SK-N-SH treated with all-trans-retinoic acid at 6 μM for 48 hours (cell line): ENCODE measurements around the gene REN.

Experiments
- CREB5 ChIP-seq: fragments of 250-450 bp; sonication (Bioruptor Pico); IDR thresholded peaks from 2 replicates; pipeline ENCODE4 v1.5.1; 2020; ENCODE audit warnings: low read depth, mild to moderate bottlenecking, moderate library complexity
- CSDC2 ChIP-seq: fragments of 250-450 bp; sonication (Bioruptor Pico); IDR thresholded peaks from 2 replicates; pipeline ENCODE4 v1.5.0; 2020; ENCODE audit warnings: mild to moderate bottlenecking, moderate library complexity
- ESRRG ChIP-seq: fragments of 250-450 bp; sonication (Bioruptor Pico); IDR thresholded peaks from 2 replicates; pipeline ENCODE4 v1.6.1; 2021; ENCODE audit warnings: mild to moderate bottlenecking
- GLIS3 ChIP-seq: fragments of 250-450 bp; sonication (Bioruptor Pico); IDR thresholded peaks from 2 replicates; pipeline ENCODE4 v1.5.0; 2020; ENCODE audit warnings: mild to moderate bottlenecking, moderate library complexity
- ISL1 ChIP-seq: fragments of 250-450 bp; sonication (Bioruptor Pico); IDR thresholded peaks from 2 replicates; pipeline ENCODE4 v2.1.2; 2022; ENCODE audit warnings: mild to moderate bottlenecking, moderate library complexity
- RARB ChIP-seq: fragments of 250-450 bp; sonication (Bioruptor Pico); IDR thresholded peaks from 2 replicates; pipeline ENCODE4 v1.8.0; 2021; ENCODE audit warnings: mild to moderate bottlenecking, moderate library complexity
- SNAI2 ChIP-seq: fragments of 250-450 bp; sonication (Bioruptor Pico); IDR thresholded peaks from 2 replicates; pipeline ENCODE4 v1.5.0; 2020; ENCODE audit warnings: mild to moderate bottlenecking, moderate library complexity
- TOX ChIP-seq: fragments of 250-450 bp; sonication (Bioruptor Pico); IDR thresholded peaks from 2 replicates; pipeline ENCODE4 v1.8.0; 2021; ENCODE audit warnings: mild to moderate bottlenecking, moderate library complexity, borderline replicate concordance
- ZC3H10 ChIP-seq: fragments of 250-450 bp; sonication (Bioruptor Pico); IDR thresholded peaks from 2 replicates; pipeline ENCODE4 v1.5.1; 2021; ENCODE audit warnings: mild to moderate bottlenecking, moderate library complexity
- ZFP30 ChIP-seq: fragments of 450-650 bp; formaldehyde crosslinking; IDR thresholded peaks from 2 replicates; pipeline ENCODE4 v1.5.0; 2022; ENCODE audit warnings: mild to moderate bottlenecking, moderate library complexity
- ZNF70 ChIP-seq: fragments of 450-650 bp; formaldehyde crosslinking; IDR thresholded peaks from 2 replicates; pipeline ENCODE4 v1.5.0; 2020; ENCODE audit warnings: mild to moderate bottlenecking, moderate library complexity
- TF ChIP-seq, protein P1 (sequence below): fragments of 250-450 bp; sonication (Bioruptor Pico); IDR thresholded peaks from 2 replicates; pipeline ENCODE4 v1.8.0; 2020; ENCODE audit warnings: mild to moderate bottlenecking, moderate library complexity, borderline replicate concordance
- TF ChIP-seq, protein P2 (sequence below): fragments of 250-450 bp; sonication (Bioruptor Pico); IDR thresholded peaks from 2 replicates; pipeline ENCODE4 v1.8.0; 2021; ENCODE audit warnings: low read depth, mild to moderate bottlenecking, moderate library complexity, borderline replicate concordance

- TF ChIP-seq SNAI2 (CRISPR knock-in tag): no peak
- TF ChIP-seq, protein P1, sequence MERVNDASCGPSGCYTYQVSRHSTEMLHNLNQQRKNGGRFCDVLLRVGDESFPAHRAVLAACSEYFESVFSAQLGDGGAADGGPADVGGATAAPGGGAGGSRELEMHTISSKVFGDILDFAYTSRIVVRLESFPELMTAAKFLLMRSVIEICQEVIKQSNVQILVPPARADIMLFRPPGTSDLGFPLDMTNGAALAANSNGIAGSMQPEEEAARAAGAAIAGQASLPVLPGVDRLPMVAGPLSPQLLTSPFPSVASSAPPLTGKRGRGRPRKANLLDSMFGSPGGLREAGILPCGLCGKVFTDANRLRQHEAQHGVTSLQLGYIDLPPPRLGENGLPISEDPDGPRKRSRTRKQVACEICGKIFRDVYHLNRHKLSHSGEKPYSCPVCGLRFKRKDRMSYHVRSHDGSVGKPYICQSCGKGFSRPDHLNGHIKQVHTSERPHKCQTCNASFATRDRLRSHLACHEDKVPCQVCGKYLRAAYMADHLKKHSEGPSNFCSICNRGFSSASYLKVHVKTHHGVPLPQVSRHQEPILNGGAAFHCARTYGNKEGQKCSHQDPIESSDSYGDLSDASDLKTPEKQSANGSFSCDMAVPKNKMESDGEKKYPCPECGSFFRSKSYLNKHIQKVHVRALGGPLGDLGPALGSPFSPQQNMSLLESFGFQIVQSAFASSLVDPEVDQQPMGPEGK (CRISPR knock-in tag): no peak
- TF ChIP-seq, protein P2, sequence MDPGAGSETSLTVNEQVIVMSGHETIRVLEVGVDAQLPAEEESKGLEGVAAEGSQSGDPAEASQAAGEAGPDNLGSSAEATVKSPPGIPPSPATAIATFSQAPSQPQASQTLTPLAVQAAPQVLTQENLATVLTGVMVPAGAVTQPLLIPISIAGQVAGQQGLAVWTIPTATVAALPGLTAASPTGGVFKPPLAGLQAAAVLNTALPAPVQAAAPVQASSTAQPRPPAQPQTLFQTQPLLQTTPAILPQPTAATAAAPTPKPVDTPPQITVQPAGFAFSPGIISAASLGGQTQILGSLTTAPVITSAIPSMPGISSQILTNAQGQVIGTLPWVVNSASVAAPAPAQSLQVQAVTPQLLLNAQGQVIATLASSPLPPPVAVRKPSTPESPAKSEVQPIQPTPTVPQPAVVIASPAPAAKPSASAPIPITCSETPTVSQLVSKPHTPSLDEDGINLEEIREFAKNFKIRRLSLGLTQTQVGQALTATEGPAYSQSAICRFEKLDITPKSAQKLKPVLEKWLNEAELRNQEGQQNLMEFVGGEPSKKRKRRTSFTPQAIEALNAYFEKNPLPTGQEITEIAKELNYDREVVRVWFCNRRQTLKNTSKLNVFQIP (CRISPR knock-in tag): no peak
- no peak for TF ChIP-seq ZFP30 (CRISPR knock-in tag)
- TF ChIP-seq CREB5 (CRISPR knock-in tag): no peak
- TF ChIP-seq RARB: no peak
- TF ChIP-seq ZC3H10: no peak
- no peak for TF ChIP-seq CSDC2 (CRISPR knock-in tag)
- no peak for TF ChIP-seq TOX (CRISPR knock-in tag)
- no peak for TF ChIP-seq ZNF70
- TF ChIP-seq ESRRG (CRISPR knock-in tag): no peak
- no peak for TF ChIP-seq GLIS3 (CRISPR knock-in tag)
- TF ChIP-seq ISL1 (CRISPR knock-in tag): no peak
Measured at GRCh38 chr1:204161609-204162493, 4.3 kb downstream of the REN start.
